NCI-H69 (cell line): ENCODE results near the gene ABCA8.
"Not testable (repeated sequence)": the region's sequence is repeated elsewhere in the genome, so short reads cannot be mapped to it uniquely, and the experiment has no call there.

Experiments
- DNase-seq: peaks from one replicate; lab custom pipeline; 2025; lab: John Stamatoyannopoulos, UW

The ABCA8 gene, protein sequence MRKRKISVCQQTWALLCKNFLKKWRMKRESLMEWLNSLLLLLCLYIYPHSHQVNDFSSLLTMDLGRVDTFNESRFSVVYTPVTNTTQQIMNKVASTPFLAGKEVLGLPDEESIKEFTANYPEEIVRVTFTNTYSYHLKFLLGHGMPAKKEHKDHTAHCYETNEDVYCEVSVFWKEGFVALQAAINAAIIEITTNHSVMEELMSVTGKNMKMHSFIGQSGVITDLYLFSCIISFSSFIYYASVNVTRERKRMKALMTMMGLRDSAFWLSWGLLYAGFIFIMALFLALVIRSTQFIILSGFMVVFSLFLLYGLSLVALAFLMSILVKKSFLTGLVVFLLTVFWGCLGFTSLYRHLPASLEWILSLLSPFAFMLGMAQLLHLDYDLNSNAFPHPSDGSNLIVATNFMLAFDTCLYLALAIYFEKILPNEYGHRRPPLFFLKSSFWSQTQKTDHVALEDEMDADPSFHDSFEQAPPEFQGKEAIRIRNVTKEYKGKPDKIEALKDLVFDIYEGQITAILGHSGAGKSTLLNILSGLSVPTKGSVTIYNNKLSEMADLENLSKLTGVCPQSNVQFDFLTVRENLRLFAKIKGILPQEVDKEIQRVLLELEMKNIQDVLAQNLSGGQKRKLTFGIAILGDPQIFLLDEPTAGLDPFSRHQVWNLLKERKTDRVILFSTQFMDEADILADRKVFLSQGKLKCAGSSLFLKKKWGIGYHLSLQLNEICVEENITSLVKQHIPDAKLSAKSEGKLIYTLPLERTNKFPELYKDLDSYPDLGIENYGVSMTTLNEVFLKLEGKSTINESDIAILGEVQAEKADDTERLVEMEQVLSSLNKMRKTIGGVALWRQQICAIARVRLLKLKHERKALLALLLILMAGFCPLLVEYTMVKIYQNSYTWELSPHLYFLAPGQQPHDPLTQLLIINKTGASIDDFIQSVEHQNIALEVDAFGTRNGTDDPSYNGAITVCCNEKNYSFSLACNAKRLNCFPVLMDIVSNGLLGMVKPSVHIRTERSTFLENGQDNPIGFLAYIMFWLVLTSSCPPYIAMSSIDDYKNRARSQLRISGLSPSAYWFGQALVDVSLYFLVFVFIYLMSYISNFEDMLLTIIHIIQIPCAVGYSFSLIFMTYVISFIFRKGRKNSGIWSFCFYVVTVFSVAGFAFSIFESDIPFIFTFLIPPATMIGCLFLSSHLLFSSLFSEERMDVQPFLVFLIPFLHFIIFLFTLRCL (N-terminal part only)

DNA sequence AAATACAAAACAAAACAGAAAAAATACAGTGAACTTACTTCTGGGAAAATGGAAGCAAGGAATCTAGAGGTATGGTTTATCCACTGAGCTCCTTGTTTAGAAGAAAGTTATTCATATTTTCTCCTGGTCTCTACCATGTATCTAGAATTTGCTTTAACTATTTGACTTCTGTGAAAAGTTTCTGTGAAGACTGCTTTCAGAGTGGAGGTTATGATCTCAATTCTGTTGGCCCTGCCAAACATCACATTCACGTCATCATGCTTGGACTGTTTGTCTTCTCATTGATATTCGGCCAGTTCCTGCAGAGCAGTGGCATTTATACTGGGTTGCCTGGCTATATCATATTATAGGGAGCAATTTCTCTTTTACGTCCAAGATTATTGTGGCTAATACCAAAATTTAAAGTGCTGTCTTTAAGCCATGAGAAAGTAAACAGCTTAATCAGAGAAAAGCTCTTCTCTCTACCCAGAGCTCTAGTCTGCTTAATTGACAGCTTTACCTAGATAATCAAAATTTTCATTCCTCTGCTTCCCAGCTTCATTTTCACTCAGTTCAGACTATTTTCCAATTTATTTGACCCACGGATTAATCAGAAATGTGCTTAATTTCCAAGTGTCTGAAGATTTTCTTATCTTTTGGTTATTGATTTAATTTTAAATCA, at the start of gene ABCA8:
Gene ABCA8 (minus strand): TSS at position 212 of the 661 bp plus-strand sequence. CDS start 13,358 bp downstream, outside the sequence.
- DNase-seq, result no peak

DNA sequence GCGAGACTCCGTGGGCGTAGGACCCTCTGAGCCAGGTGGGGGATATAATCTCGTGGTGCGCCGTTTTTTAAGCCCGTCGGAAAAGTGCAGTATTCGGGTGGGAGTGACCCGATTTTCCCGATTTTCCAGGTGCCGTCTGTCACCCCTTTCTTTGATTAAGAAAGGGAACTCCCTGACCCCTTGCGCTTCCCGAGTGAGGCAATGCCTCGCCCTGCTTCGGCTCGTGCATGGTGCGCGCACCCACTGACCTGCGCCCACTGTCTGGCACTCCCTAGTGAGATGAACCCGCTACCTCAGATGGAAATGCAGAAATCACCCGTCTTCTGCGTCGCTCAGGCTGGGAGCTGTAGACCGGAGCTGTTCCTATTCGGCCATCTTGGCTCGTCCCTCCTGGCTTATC, 49.6 kb upstream of the ABCA8 start:
- not testable (repeated sequence) for DNase-seq

DNA sequence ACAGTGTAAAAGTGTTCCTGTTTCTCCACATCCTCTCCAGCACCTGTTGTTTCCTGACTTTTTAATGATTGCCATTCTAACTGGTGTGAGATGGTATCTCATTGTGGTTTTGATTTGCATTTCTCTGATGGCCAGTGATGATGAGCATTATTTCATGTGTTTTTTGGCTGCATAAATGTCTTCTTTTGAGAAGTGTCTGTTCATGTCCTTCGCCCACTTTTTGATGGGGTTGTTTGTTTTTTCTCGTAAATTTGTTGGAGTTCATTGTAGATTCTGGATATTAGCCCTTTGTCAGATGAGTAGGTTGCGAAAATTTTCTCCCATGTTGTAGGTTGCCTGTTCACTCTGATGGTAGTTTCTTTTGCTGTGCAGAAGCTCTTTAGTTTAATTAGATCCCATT, 44.6 kb upstream of the ABCA8 start:
- not testable (repeated sequence) for DNase-seq

DNA sequence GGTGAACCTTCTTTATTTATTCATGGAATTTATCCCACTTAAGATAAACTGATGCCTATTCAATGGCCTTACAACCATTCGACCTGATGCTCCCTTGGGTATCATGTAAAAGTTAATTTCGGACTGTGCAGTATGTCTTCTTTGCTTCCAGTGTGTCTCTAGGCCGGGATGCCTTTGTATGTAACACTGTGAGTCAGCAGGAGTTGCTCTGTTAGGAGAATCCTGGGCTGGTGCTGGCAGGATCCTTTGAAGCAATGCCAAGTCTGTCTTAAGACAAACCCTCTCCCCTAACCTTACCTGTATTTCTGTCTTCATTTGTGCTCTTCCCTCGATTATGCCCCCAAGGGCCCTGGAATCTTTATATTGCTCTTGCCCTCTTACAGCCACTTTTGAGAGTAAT, 37.9 kb upstream of the ABCA8 start:
- no peak for DNase-seq

DNA sequence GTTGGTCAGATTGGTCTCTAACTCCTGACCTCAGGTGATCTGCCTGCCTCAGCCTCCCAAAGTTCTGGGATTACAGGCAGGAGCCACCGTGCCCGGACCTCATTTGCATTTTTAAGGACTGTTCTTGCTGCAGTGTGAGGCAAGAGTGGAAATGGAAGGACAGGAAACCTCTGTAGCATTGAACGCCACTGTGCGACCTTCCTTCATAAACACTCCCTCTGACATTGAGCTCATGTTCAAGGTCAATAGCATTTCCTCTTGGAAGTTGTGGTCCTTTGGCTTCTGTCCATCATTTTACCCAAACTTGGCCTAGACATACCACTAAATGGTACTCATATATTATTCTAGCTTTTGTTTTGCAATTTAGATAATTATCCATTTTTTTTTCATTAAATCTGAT, 32.8 kb upstream of the ABCA8 start:
- no peak for DNase-seq

DNA sequence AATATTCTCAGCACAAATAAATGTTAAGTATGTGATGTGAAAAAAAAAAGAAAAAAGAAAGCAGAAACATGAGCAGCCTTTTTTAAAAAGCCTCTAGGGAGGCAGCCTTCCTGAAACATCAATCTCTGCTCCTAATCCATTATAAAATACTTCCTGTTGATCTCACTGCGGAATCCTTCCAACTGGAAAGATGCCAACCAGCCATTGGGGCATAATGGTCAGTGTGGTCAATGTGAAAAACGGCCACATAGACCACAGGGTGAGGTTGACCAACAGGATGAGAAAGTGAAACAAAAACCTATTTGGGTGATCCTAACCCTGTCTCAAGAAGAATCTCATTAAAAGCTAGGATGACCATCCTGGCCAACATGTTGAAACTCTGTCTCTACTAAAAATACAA, 26.1 kb upstream of the ABCA8 start:
- no peak for DNase-seq

DNA sequence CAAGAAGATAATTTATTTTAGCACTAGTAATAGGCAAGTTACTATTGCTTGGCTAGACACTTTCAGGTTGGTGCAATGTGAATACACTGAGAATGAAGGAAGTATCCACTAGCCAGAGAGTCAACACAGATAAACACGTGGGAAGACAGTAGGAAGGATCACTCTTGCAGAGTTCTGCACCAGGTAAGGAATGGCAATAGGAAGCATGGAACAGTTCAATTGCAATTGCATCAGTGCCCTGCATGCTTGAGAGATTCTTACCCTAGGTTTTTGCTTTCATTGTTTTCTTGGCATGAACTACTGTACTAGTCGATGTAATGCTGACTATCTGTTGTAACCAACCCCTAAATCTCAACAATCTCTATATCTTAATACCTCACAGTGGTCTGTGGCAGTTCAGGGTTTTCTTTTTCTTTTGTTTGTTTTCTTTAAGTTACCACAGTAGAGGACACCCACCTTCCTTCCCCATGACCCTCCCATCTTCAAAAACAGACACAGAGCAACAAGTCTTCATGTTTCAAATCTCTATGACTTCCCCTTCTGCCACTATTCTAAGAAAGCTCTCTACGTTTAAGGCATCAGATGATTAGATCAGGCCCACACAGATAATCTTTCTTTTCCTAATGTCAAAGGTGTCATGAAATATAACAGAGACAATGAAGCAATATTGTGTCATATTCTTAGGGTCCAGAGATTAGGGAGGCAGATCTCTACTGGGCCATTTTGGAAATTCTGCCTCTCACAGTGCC, 18.1 kb upstream of the ABCA8 start:
- DNase-seq, result no peak

DNA sequence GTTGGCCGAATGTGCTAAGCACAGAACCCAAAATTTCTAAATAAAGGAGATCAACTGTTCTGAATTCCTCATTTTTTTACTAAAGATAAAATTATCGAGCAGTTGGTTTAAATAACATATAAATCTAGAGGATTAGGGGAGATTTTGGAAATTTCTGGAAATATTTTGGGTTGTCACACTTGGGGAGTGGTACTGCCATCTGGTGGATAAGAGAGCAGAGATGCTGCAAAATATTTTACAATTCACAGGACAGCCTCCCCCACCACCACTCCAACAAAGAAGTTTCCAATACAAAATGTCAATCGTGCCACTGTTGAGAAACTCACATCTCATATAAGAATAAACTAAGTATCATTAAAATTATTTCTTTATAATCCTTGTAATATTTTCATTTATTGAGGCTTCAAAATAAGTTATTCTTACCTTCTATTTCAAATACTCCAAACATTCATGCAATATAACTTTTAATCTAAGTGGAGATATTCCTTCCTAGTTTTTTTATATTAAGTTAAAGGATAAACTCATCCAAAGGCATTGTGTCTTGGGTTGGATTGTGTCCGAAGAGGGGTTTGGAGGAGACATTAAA, 17.0 kb upstream of the ABCA8 start:
- DNase-seq, result peak; percentile 4

DNA sequence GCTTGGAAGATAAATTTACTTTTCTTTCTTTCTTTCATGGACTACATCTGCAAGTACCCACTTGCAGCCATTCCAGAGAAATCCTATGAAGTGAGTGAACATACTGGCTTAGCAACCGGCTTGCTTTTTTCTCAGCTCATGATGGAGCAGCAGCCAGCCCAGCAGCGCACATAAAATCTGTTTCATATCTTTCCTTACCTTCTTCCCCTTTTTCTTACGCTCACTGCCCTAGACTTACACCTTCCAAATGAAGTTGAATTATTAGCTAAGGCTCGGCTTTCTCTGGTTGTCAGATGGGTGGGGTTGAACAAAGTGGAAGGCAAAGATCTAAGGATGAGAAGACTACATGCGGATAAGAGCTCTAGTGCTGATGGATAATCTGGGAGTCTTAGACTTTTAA, 13.9 kb upstream of the ABCA8 start:
- DNase-seq, result no peak

DNA sequence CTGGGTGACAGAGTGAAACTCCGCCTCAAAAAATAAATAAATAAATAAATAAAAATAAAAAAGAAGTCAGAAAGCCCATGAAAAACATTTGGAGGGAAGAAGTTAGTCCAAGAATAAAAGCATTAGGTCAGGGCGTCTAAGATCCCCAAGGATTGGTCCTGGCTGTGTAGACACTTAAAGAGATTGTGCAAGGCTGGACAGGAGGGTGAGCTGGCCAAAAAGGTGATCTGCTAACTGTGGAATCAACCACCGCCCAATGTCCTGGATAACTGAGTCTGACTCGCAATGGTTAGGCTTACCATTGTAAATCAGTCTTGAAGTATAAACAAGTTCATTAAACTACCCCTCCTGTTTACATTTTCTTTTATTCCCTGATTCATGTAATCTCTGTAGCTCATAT, 8.8 kb upstream of the ABCA8 start:
- DNase-seq, result no peak

DNA sequence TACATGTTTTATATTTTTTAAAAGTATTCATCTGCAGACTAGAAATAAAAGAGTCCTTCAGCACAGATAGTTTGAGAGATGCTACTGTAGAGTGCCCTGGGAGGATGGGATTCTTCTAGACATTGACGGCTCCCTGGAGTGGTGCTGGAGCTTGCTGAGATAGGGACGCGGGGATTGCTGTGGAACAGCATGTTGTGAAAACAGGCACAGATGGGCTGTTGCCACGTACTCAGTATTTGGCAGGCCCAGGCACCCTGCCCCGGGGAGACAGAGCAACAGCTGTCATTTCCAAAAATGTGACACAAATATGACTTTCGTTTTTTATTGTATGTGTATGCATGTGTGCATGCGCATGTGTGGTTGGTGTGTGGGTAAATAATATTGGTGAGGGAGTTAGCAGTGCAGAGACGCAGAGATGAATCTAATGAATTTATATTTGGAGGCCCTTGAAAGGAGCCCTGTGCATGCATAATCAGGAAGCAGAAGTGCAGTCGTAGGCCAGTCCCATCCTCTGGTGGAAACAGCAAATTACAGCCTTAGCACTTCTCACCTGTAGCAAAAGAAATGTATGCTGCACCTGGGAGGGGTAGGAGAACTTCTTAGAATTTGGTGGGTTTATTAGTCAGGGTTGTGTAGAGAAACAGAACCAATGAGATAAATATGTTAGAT, 6.2 kb upstream of the ABCA8 start:
- DNase-seq, result no peak

DNA sequence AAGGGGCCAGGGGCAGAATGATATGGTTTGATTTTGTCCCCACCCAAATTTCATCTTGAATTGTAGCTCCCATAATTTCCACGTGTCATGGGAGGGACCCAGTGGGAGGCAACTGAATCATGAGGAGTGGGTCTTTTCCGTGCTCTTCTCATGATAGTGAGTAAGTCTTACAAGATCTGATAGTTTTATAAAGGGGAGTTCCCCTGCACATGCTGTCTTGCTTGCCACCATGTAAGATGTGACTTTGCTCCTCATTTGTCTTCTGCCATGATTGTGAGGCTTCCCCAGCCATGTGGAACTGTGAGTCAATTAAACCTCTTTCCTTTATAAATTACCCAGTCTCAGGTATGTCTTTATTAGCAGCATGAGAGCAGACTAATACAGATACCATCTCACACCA, 3.9 kb upstream of the ABCA8 start:
- DNase-seq, result not testable (repeated sequence)

DNA sequence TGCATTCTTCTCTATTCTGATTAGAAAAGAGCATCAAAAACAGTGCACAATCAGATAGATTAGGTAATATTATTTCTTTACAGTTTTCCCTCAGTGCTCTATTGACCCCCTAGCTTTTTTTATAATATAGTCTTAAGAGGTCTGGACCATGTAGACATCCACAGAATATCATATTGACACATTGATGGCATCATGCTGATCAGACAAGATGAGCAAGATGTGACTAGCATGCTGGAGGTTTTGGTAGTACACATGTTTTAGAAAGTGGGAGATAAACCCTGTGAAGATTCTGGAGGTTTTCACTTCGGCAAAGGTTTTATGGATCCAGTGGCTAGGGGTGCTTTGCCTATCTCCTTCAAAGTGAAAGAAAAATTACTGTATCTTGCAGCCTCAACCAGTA, 2.8 kb upstream of the ABCA8 start:
- no peak for DNase-seq

DNA sequence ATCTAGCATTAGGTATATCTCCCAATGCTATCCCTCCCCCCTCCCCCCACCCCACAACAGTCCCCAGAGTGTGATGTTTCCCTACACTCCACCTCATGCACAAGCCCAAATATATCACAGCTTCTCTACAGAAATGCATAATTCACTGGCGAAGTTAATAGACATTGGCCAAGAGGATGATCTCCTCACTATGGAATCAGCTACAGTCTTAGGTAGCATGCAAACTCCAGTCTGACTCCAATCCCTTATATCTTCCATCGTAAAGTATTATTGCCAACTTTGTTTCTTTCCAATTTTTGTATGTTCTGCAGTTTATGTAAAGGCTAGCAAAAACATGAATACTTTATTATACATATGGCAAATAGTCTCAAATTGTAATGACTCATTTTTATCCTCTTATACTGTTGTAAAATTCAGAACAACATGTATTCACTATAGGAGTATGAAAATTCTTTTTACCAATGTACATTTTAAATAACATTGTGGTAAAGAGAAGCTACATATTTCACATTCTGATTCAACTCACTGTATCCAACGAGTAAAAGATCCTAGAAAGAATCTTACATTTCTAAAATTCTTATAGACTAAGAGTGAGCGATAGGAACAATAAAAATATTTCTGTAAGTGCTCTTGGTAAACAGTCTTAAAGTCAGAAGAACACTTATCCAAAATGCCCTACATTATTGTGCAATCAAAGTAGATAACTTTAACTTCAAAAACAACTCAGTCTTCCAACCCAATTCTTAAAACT, 871 bp downstream of the ABCA8 start:
- DNase-seq, result no peak

DNA sequence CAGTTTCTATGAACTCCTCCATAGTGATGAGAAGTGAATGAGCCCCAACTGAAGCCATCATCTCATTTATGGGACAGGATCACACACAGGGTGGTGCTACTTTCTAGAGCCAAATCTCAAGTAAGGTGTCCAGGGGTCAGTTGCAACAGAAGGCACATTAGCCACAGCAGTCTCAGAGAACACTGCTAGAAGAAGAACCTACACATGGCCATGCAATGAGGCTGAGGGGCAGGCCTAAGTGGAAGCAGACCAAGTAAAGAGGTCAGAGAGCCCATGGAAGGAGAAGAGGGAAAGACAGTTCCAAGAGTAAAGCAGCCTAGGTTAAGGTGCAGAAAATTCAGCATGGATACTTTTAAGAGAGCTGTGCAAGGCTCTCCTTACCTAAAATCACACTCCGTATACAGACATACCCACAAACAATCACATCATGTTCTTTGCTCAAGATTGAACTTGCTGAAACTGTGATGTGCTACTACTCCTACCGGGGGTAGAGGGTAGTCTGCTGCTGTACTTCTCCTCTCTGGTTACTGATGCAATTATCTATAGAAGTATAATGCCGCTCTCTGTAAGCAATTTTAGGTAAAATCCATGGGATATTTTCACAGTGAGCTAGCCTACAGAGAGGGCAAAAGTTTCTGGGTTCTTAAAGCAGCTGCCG, 1.7 kb downstream of the ABCA8 start:
- DNase-seq, result no peak

DNA sequence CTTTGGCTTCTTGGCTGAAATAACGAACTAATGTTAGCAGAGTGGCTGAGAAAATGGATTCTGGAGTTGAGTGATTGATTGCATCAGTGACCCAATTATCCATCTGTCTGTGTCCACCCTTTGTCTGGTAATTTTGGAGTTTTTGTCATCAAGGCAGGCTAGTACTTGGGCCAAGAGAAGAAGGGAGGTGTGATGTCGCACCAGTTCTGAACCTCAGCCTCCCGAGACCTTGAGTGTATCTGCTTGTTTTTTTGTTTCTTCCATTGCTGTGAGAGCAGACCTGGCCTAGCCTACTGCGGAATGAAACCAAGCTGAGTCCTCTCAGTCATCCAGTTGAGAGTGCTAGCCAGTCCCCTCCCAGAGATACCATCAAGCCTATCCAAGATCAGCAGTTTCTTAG, 4.5 kb downstream of the ABCA8 start:
- no peak for DNase-seq

DNA sequence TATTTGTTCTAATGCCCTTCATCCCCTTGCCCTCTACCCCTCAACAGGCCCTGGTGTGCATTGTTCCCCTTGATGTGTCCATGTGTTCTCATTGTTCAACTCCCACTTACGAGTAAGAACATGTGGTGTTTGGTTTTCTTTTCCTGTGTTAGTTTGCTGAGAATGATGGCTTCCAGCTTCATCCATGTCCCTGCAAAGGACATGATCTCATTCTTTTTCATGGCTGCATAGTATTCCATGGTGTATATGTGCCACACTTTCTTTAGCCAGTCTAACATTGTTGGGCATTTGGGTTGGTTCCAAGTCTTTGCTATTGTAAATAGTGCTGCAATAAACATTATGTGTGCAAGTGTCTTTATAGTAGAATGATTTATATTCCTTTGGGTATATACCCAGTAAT, 7.3 kb downstream of the ABCA8 start:
- DNase-seq, result not testable (repeated sequence)

DNA sequence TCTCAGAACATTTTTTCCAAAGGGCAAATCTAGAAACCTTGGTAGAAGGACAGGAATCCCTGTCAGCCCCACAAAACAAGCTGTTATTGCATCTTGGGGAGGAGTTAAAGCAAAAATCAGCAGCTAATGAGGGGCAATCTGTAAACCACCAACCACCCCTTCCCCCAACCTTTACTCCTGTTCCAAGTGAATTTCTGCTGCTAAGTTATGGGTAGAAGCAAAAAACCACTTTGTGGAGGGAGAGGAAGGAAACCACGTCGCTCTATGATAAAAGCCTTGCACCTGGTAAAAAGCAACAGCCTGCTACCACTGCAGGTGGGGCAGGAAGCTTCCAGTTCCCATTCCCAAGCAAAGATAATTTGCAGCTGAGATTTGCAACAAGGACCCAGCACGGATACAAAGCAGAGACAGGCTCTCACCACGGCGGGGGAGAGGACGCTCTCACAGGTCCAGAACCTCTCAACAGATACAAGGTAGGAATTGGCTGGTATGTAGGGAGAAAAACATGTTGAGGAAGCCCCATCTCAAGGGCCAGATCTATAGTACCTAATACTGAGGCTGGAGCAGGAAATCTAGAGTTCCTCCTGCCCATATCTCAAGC, 10.7 kb downstream of the ABCA8 start:
- DNase-seq, result no peak

DNA sequence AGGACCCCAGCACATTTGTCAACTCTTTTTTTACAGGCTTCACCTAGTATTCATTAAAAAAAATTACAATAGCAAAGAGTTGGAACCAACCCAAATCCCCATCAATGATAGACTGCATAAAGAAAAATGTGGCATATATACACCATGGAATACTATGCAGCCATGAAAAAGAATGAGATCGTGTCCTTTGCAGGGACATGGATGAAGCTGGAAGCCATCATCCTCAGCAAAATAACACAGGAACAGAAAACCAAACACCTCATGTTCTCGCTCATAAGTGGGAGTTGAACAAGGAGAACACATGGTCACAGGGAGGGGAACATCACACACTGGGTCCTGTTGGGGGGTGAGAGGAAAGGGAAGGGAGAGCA, 11.4 kb downstream of the ABCA8 start:
- not testable (repeated sequence) for DNase-seq
